Stimulated activated CD8-positive, alpha-beta memory T cell treated with anti-CD3 and anti-CD28 coated beads, Interleukin-12 subunit alpha, Interleukin-12 subunit beta, amount 100 ng/mL, for 4 hours (primary cell): ENCODE data around the gene CYB561.

ENCODE experiments used
- DNase-seq: peaks from one replicate; pipeline ENCODE4 v3.0.0-alpha.2; 2020; ENCODE audit warnings: low read depth

The CYB561 gene

GRCh38 chr17:63445954-63446752 lies at the start of gene CYB561:
Gene CYB561 (minus strand): TSS chr17:63446306. CDS start chr17:63437547, 8,759 bp downstream.
- DNase-seq = peak; percentile 64

GRCh38 chr17:63495491-63495890 lies 49.4 kb upstream of the CYB561 start:
- DNase-seq = no peak

GRCh38 chr17:63494300-63494928 lies 48.3 kb upstream of the CYB561 start:
- no peak for DNase-seq

GRCh38 chr17:63493411-63493810 lies 47.3 kb upstream of the CYB561 start:
- no peak for DNase-seq

- DNase-seq = no peak
Measured at GRCh38 chr17:63492940-63493339, 46.8 kb upstream of the CYB561 start.

GRCh38 chr17:63491977-63492618 lies 46.0 kb upstream of the CYB561 start:
- DNase-seq = no peak

- DNase-seq = no peak
Measured at GRCh38 chr17:63491413-63491812, 45.3 kb upstream of the CYB561 start.

GRCh38 chr17:63490858-63491400 lies 44.8 kb upstream of the CYB561 start:
- DNase-seq = no peak

- no peak for DNase-seq
Measured at GRCh38 chr17:63490329-63490728, 44.2 kb upstream of the CYB561 start.

- DNase-seq = no peak
Measured at GRCh38 chr17:63489291-63489690, 43.2 kb upstream of the CYB561 start.

GRCh38 chr17:63488851-63489250 lies 42.7 kb upstream of the CYB561 start:
- DNase-seq = no peak

GRCh38 chr17:63487014-63487339 lies 40.9 kb upstream of the CYB561 start:
- DNase-seq = no peak

- DNase-seq = no peak
Measured at GRCh38 chr17:63486317-63487013, 40.4 kb upstream of the CYB561 start.

GRCh38 chr17:63483655-63484575 lies 37.8 kb upstream of the CYB561 start:
- no peak for DNase-seq

GRCh38 chr17:63483038-63483437 lies 36.9 kb upstream of the CYB561 start:
- no peak for DNase-seq

GRCh38 chr17:63482509-63482908 lies 36.4 kb upstream of the CYB561 start:
- no peak for DNase-seq

- DNase-seq = no peak
Measured at GRCh38 chr17:63481488-63481870, 35.4 kb upstream of the CYB561 start.

- no peak for DNase-seq
Measured at GRCh38 chr17:63480826-63481487, 34.9 kb upstream of the CYB561 start.

- DNase-seq = no peak
Measured at GRCh38 chr17:63480192-63480784, 34.2 kb upstream of the CYB561 start.

GRCh38 chr17:63479495-63480184 lies 33.5 kb upstream of the CYB561 start:
- DNase-seq = no peak
